Panc1 (cell line): ENCODE measurements around the gene MAIP1. TPM values are rescaled to one million over a fixed set of nuclear protein-coding genes. Genes with fewer than 3 reads are reported as not detected.

Experiments used
- ATAC-seq: fragments of 200-7000 bp; cut with Tn5 transposase; 2 replicates; pipeline ENCODE4 v1.9.1; 2020; ENCODE audit warnings: mild to moderate bottlenecking, moderate library complexity
- BruUV-seq: library from RNA; stranded (reverse); fragments of 400-500 nt; replicated peaks from 2 replicates; lab custom pipeline; 2021; lab: Mats Ljungman, UMichigan
- CTCF ChIA-PET: fragments of 300-600 bp; sonication (Branson Sonifier 250); formaldehyde crosslinking; loops from one replicate; lab custom pipeline; 2022; ENCODE audit warnings: antibody characterized with exemption; lab: Charles Lee
- POLR2A ChIA-PET: fragments of 300-600 bp; sonication (Branson Sonifier 250); formaldehyde crosslinking; loops from one replicate; lab custom pipeline; 2022; ENCODE audit warnings: antibody characterized with exemption; lab: Charles Lee
- DNase-seq: peaks from one replicate; pipeline ENCODE4 v3.0.0-alpha.2; 2010; ENCODE audit warnings: low read depth, low spot score
- H3K27ac ChIP-seq: 2 replicates; pipeline ENCODE4 v1.5.1; 2011; ENCODE audit warnings: mild to moderate bottlenecking, low read length, inconsistent platforms
- H3K27me3 ChIP-seq: fragments of 200-500 bp; sonication (Bioruptor generic); 2 replicates; pipeline ENCODE4 v1.6.0; 2014; ENCODE audit warnings: low read length, inconsistent platforms; ENCODE audit not compliant: control insufficient read depth, insufficient read depth
- H3K36me3 ChIP-seq: fragments of 200-500 bp; sonication (Bioruptor generic); 2 replicates; pipeline ENCODE4 v1.5.1; 2014; ENCODE audit warnings: inconsistent platforms, mild to moderate bottlenecking, low read length, moderate library complexity; ENCODE audit not compliant: control insufficient read depth, insufficient read depth
- H3K4me1 ChIP-seq: 2 replicates; pipeline ENCODE4 v1.5.1; 2011; ENCODE audit warnings: inconsistent platforms, mild to moderate bottlenecking, low read length, moderate library complexity; ENCODE audit not compliant: control insufficient read depth, insufficient read depth
- H3K4me3 ChIP-seq, 2 experiments: 2 replicates each; pipeline ENCODE4 v1.5.1; 2011 to 2012; ENCODE audit warnings: low read depth in 2 of 2, low read length in 2 of 2, mild to moderate bottlenecking in 2 of 2, inconsistent platforms in 1 of 2, moderate library complexity in 1 of 2
- H3K9me3 ChIP-seq: fragments of 200-500 bp; sonication (Bioruptor generic); 2 replicates; pipeline ENCODE4 v1.5.1; 2014; ENCODE audit warnings: low read depth, mild to moderate bottlenecking, inconsistent platforms, low read length, moderate library complexity; ENCODE audit not compliant: control insufficient read depth, insufficient read depth
- CTCF ChIP-seq: fragments of 450-650 bp; IDR thresholded peaks from 2 replicates; pipeline ENCODE4 v1.5.1; 2017; ENCODE audit warnings: mild to moderate bottlenecking
- POLR2AphosphoS5 ChIP-seq: IDR thresholded peaks from 2 replicates; pipeline ENCODE4 v1.6.1; 2012; ENCODE audit warnings: mild to moderate bottlenecking, low read depth, low read length, moderate library complexity
- REST ChIP-seq, 2 experiments: IDR thresholded peaks; 2 replicates each; pipeline ENCODE4 v1.6.1; 2011 to 2012; ENCODE audit warnings: low read depth in 2 of 2, control low read depth in 1 of 2, low read length in 1 of 2, mild to moderate bottlenecking in 1 of 2, moderate library complexity in 1 of 2; ENCODE audit not compliant: insufficient read depth in 1 of 2
- SIN3A ChIP-seq: IDR thresholded peaks from 2 replicates; pipeline ENCODE4 v1.6.1; 2012; ENCODE audit warnings: low read depth, mild to moderate bottlenecking, low read length, moderate library complexity, borderline replicate concordance; ENCODE audit not compliant: insufficient read depth
- TCF7L2 ChIP-seq: IDR thresholded peaks from 2 replicates; pipeline ENCODE4 v1.6.1; 2011; ENCODE audit warnings: mild to moderate bottlenecking, low read depth, low read length, inconsistent platforms
- in situ Hi-C: cut with HindIII; loops from 2 replicates; pipeline ENCODE4 v1.10.0; 2016; ENCODE audit warnings: low sequenced_read_pairs, low pct_unique_long_range_greater_than_20kb
- intact Hi-C: fragments of 100-400 bp; cut with micrococcal nuclease; formaldehyde crosslinking; loops from one replicate; pipeline ENCODE4 v1.10.0; 2022; ENCODE audit not compliant: unreplicated experiment
- total RNA-seq: library from RNA; stranded (reverse); gene quantifications from one replicate; pipeline ENCODE4 v1.2.1, GENCODE V29; 2021; ENCODE audit not compliant: unreplicated experiment

MAIP1 gene
- total RNA-seq, 1 experiment from 2014 or later: 20.9 TPM

- ChIA-PET CTCF (no interaction called here), POLR2A (no interaction called here)
- in situ Hi-C loops (no loop called here), intact Hi-C loops (no loop called here)
- peak overlapping the region; percentile 23; the same call in 1 of the 2 replicates for H3K27ac ChIP-seq
- peaks cover 18% of the 10 kb centered on the region for H3K4me1 ChIP-seq
- no peaks in the 10 kb centered on the region for H3K27me3 ChIP-seq
- H3K36me3 ChIP-seq: no peaks in the 10 kb centered on the region
- no peak for DNase-seq
- no TSS peak for BruUV-seq
- no peak overlapping the region for H3K4me3 ChIP-seq
- H3K9me3 ChIP-seq: no peaks in the 10 kb centered on the region
- ATAC-seq: no peak
- TF ChIP-seq POLR2AphosphoS5 (no peak), TCF7L2 (no peak), CTCF (no peak), REST (IDR thresholded peaks at IDR 0.05; ENCODE audit: insufficient read depth in 1 of 2, low read depth in 2 of 2, low read length in 1 of 2) (no peak), SIN3A (no peak)
These were observed 20.0 kb downstream of the MAIP1 start for GRCh38 chr2:199975273-199975895.

- 0 out of 2 replicates have a peak overlapping the region, but pooled peaks have one; percentile 7 for H3K27ac ChIP-seq
- in situ Hi-C loops: no loop called here
- no peaks in the 10 kb centered on the region for H3K36me3 ChIP-seq
- H3K4me1 ChIP-seq: peaks cover 18% of the 10 kb centered on the region
- TF ChIP-seq CTCF: no peak
- ChIA-PET POLR2A (no interaction called here), CTCF (no interaction called here)
- BruUV-seq: no TSS peak
- no peaks in the 10 kb centered on the region for H3K9me3 ChIP-seq
- no peaks in the 10 kb centered on the region for H3K27me3 ChIP-seq
- intact Hi-C loops: no loop called here
- no peak overlapping the region for H3K4me3 ChIP-seq
- DNase-seq: no peak
- ATAC-seq: no peak
These were observed 22.6 kb downstream of the MAIP1 start for GRCh38 chr2:199977984-199978415.
